SW480 (cell line): ENCODE data around the gene ZBTB48.
"Not testable (repeated sequence)": the region's sequence is repeated elsewhere in the genome, so short reads cannot be mapped to it uniquely, and the experiment has no call there.

Experiments used
- DNase-seq: peaks from one replicate; pipeline ENCODE4 v3.0.0-alpha.2; 2016; ENCODE audit warnings: low spot score

ZBTB48 gene

GRCh38 chr1:6592441-6592840 lies 12.6 kb downstream of the ZBTB48 start:
- DNase-seq: no peak

- DNase-seq: no peak
Measured at GRCh38 chr1:6592865-6593593, 13.2 kb downstream of the ZBTB48 start.

- no peak for DNase-seq
Measured at GRCh38 chr1:6593810-6594209, 14.0 kb downstream of the ZBTB48 start.

GRCh38 chr1:6594977-6595740 lies 15.4 kb downstream of the ZBTB48 start:
- DNase-seq: no peak

- DNase-seq: no peak
Measured at GRCh38 chr1:6596351-6596750, 16.6 kb downstream of the ZBTB48 start.

GRCh38 chr1:6596886-6597776 lies 17.3 kb downstream of the ZBTB48 start:
- DNase-seq: no peak

- DNase-seq: no peak
Measured at GRCh38 chr1:6597777-6598131, 18.0 kb downstream of the ZBTB48 start.

- peak; percentile 85 for DNase-seq
Measured at GRCh38 chr1:6599141-6599975, 19.6 kb downstream of the ZBTB48 start.

GRCh38 chr1:6599991-6600390 lies 20.2 kb downstream of the ZBTB48 start:
- DNase-seq: not testable (repeated sequence)

- no peak for DNase-seq
Measured at GRCh38 chr1:6600410-6601048, 20.7 kb downstream of the ZBTB48 start.

GRCh38 chr1:6601049-6601922 lies 21.5 kb downstream of the ZBTB48 start:
- DNase-seq: peak; percentile 79

GRCh38 chr1:6601923-6602668 lies 22.3 kb downstream of the ZBTB48 start:
- peak; percentile 56 for DNase-seq

- peak; percentile 93 for DNase-seq
Measured at GRCh38 chr1:6602669-6603237, 23.0 kb downstream of the ZBTB48 start, which contains the start of gene KLHL21. KLHL21 (minus strand) TSS chr1:6602869; CDS start chr1:6602817, 52 bp downstream.

GRCh38 chr1:6603238-6603914 lies 23.6 kb downstream of the ZBTB48 start:
- DNase-seq: peak; percentile 84

- DNase-seq: peak; percentile 68
Measured at GRCh38 chr1:6603915-6604558, 24.2 kb downstream of the ZBTB48 start.

- DNase-seq: peak; percentile 72
Measured at GRCh38 chr1:6612641-6613360, 33.0 kb downstream of the ZBTB48 start.
